ENCODE results near the gene MRPS34. TPM values are rescaled to one million over a fixed set of nuclear protein-coding genes. Genes with fewer than 3 reads are reported as not detected.

Gene MRPS34
- polyA plus RNA-seq, 4 donors = 37.1 to 89.4 (median 57.9) TPM

- DNase-seq (ENCODE audit: low read depth in 4 of 4, low spot score in 3 of 4) = no peak
Measured at GRCh38 chr16:1794908-1795666, 22.2 kb upstream of the MRPS34 start.

- no peak for DNase-seq (ENCODE audit: low read depth in 4 of 4, low spot score in 3 of 4)
Measured at GRCh38 chr16:1794221-1794871, 21.4 kb upstream of the MRPS34 start.

- no peak for DNase-seq (ENCODE audit: low read depth in 4 of 4, low spot score in 3 of 4)
Measured at GRCh38 chr16:1793578-1794220, 20.8 kb upstream of the MRPS34 start, which contains the start of gene IGFALS. Gene IGFALS (minus strand): TSS chr16:1793705. CDS start chr16:1793652, 53 bp downstream.

GRCh38 chr16:1792836-1793577 lies 20.1 kb upstream of the MRPS34 start:
- no peak for DNase-seq (ENCODE audit: low read depth in 4 of 4, low spot score in 3 of 4)

GRCh38 chr16:1791943-1792812 lies 19.2 kb upstream of the MRPS34 start:
- DNase-seq (ENCODE audit: low read depth in 4 of 4, low spot score in 3 of 4) = no peak

GRCh38 chr16:1791256-1791942 lies 18.5 kb upstream of the MRPS34 start:
- DNase-seq (ENCODE audit: low read depth in 4 of 4, low spot score in 3 of 4) = no peak

- DNase-seq (ENCODE audit: low read depth in 4 of 4, low spot score in 3 of 4) = no peak
Measured at GRCh38 chr16:1790611-1791255, 17.8 kb upstream of the MRPS34 start.

GRCh38 chr16:1790261-1790610 lies 17.3 kb upstream of the MRPS34 start:
- DNase-seq (ENCODE audit: low read depth in 4 of 4, low spot score in 3 of 4) = no peak

GRCh38 chr16:1789643-1790045 lies 16.7 kb upstream of the MRPS34 start:
- DNase-seq (ENCODE audit: low read depth in 4 of 4, low spot score in 3 of 4) = no peak

GRCh38 chr16:1788708-1789100 lies 15.8 kb upstream of the MRPS34 start:
- DNase-seq (ENCODE audit: low read depth in 4 of 4, low spot score in 3 of 4) = no peak

- no peak for DNase-seq (ENCODE audit: low read depth in 4 of 4, low spot score in 3 of 4)
Measured at GRCh38 chr16:1788095-1788707, 15.3 kb upstream of the MRPS34 start.

GRCh38 chr16:1787322-1788094 lies 14.6 kb upstream of the MRPS34 start:
- no peak for DNase-seq (ENCODE audit: low read depth in 4 of 4, low spot score in 3 of 4)

GRCh38 chr16:1787056-1787321 lies 14.1 kb upstream of the MRPS34 start:
- DNase-seq (ENCODE audit: low read depth in 4 of 4, low spot score in 3 of 4) = no peak

- DNase-seq (ENCODE audit: low read depth in 4 of 4, low spot score in 3 of 4) = no peak
Measured at GRCh38 chr16:1786242-1787055, 13.5 kb upstream of the MRPS34 start.

- DNase-seq (ENCODE audit: low read depth in 4 of 4, low spot score in 3 of 4) = no peak
Measured at GRCh38 chr16:1785846-1786170, 12.9 kb upstream of the MRPS34 start.

GRCh38 chr16:1784977-1785845 lies 12.3 kb upstream of the MRPS34 start:
- no peak for DNase-seq (ENCODE audit: low read depth in 4 of 4, low spot score in 3 of 4)

Measured in left renal pelvis (tissue), 4 donors.